A673 (cell line): ENCODE measurements around the gene PHC2.

Source experiments
- EZH2 ChIP-seq: fragments of 200-600 bp; sonication (generic); IDR thresholded peaks from 2 replicates; pipeline ENCODE4 v1.6.1; 2017; ENCODE audit warnings: borderline replicate concordance, low read depth, mild to moderate bottlenecking, mixed read lengths, antibody characterized with exemption, low read length; ENCODE audit not compliant: poor library complexity, severe bottlenecking
- TF ChIP-seq, protein P1 (sequence below): fragments of 300-800, 200-600 bp; sonication (generic); conservative IDR thresholded peaks from 2 replicates; pipeline ENCODE4 v1.5.1; 2017; ENCODE audit warnings: low read depth, mild to moderate bottlenecking, antibody characterized with exemption, low read length, moderate library complexity, mixed read lengths

DNA sequence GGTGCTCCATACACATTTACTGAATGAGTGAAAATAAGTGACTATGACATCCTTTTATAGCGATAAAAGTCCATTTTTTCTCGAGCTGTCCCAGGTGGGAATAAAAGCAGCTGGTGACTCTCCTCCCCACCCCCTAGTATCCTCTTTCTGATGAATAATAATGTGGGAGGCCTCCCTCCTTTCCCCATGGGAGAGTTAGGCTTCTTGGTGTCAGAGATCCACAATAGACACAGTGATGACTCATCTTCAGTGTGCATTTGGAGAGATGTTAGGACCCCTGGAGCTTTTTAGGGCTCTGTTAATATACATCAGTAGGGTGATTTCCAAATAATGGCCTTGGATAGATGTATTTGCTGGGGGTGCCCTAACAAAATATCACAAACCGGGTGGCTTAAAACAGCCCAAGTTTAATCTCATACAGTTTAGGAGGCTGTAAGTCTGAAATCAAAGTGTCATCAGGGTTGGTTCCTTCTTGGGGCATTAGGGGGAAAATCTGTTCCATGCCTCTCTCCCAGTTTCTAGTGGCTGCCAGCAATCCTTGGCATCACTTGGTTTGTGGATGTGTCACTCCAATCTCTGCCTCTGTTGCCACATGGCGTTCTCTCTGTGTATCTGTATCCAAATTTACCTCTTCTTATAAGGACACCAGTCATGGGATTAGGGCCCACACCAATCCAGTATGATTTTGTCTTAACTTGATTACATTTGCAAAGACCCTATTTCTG is 4.4 kb upstream of the PHC2 start:
- no peak for TF ChIP-seq EZH2
- TF ChIP-seq, protein P1, sequence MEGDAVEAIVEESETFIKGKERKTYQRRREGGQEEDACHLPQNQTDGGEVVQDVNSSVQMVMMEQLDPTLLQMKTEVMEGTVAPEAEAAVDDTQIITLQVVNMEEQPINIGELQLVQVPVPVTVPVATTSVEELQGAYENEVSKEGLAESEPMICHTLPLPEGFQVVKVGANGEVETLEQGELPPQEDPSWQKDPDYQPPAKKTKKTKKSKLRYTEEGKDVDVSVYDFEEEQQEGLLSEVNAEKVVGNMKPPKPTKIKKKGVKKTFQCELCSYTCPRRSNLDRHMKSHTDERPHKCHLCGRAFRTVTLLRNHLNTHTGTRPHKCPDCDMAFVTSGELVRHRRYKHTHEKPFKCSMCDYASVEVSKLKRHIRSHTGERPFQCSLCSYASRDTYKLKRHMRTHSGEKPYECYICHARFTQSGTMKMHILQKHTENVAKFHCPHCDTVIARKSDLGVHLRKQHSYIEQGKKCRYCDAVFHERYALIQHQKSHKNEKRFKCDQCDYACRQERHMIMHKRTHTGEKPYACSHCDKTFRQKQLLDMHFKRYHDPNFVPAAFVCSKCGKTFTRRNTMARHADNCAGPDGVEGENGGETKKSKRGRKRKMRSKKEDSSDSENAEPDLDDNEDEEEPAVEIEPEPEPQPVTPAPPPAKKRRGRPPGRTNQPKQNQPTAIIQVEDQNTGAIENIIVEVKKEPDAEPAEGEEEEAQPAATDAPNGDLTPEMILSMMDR: no peak
